Measurements from ENCODE around the gene PEAK3.

PEAK3 gene

DNA sequence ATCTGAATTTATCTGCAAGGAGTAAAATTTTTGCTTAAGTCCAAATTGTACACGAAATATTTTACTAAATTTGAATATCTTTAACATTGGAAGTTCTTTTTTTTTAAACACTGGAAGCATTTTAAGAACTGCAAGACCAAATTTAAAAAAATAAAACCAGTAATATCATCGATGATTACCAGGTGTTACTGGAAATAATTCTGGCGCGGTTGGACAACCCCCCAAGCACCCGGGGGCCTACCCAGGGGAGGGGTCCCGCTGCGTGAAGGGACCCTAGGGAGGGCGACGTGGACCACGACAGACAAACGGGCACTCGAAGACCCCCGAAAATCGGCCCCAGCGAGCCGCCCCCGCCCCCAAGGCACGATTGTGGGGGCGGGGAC, 13.1 kb downstream of the PEAK3 start:
- peak overlapping the region; percentile 74 for H3K4me3 ChIP-seq (ENCODE audit: low read length)
- DNase-seq (ENCODE audit: low read depth): no peak
- TF ChIP-seq CTCF (conservative IDR thresholded peaks at IDR 0.05; ENCODE audit: low read length): no peak

GRCh38 chr19:2268480-2268830, 13.5 kb downstream of the PEAK3 start:
- no peak for TF ChIP-seq CTCF (conservative IDR thresholded peaks at IDR 0.05; ENCODE audit: low read length)
- H3K4me3 ChIP-seq (ENCODE audit: low read length): peak overlapping the region; percentile 74
- DNase-seq (ENCODE audit: low read depth): no peak

- peak; percentile 75 for DNase-seq (ENCODE audit: low read depth)
- no peak for TF ChIP-seq CTCF (conservative IDR thresholded peaks at IDR 0.05; ENCODE audit: low read length)
- no peak overlapping the region for H3K4me3 ChIP-seq (ENCODE audit: low read length)
Measured at GRCh38 chr19:2266183-2266993, 15.6 kb downstream of the PEAK3 start.

- no peak for DNase-seq (ENCODE audit: low read depth)
- peak; percentile 55 for TF ChIP-seq CTCF (conservative IDR thresholded peaks at IDR 0.05; ENCODE audit: low read length)
- H3K4me3 ChIP-seq (ENCODE audit: low read length): no peak overlapping the region
Measured at GRCh38 chr19:2261438-2262172, 20.4 kb downstream of the PEAK3 start.

DNA sequence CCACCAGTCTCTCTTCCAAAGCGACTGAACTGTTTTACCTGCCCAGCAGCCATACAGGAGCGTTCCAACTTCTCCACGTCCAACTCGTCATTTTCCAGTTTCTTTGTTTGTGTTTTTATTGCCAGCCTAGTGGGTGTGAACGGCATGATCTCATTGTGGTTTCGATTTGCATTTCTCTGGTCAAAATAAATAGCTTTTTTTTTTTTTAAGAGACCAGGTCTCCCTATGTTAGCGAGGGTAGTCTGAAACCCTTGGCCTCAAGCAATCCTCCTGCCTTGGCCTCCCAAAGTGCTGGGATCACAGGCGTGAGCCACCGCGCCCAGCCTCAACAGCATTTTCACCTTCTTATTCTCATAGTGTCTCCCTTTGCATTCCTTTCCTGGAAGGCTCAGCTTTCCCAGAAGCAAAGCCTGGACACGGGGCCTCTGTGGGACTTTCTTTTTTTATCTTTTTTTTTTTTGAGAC, 21.6 kb downstream of the PEAK3 start:
- DNase-seq (ENCODE audit: low read depth): peak; percentile 56
- TF ChIP-seq CTCF (conservative IDR thresholded peaks at IDR 0.05; ENCODE audit: low read length): no peak
- H3K4me3 ChIP-seq (ENCODE audit: low read length): no peak overlapping the region

- no peak overlapping the region for H3K4me3 ChIP-seq (ENCODE audit: low read length)
- no peak for TF ChIP-seq CTCF (conservative IDR thresholded peaks at IDR 0.05; ENCODE audit: low read length)
- DNase-seq (ENCODE audit: low read depth): no peak
Measured at GRCh38 chr19:2259336-2259735, 22.6 kb downstream of the PEAK3 start.
